GM21576 (cell line): Measurements from ENCODE around the gene EIPR1.
"Not testable (repeated sequence)": the region's sequence is repeated elsewhere in the genome, so short reads cannot be mapped to it uniquely, and the experiment has no call there.

Experiments
- ATAC-seq: cut with Tn5 transposase; IDR thresholded peaks from one replicate; pipeline ENCODE4 v1.9.1; 2021; ENCODE audit warnings: mild to moderate bottlenecking, moderate library complexity; ENCODE audit not compliant: unreplicated experiment

Gene EIPR1

GRCh38 chr2:3291113-3291512, 86.5 kb downstream of the EIPR1 start:
- ATAC-seq = no peak

- ATAC-seq = no peak
Measured at GRCh38 chr2:3290655-3291054, 87.0 kb downstream of the EIPR1 start.

- ATAC-seq = no peak
Measured at GRCh38 chr2:3289971-3290370, 87.6 kb downstream of the EIPR1 start.

GRCh38 chr2:3289526-3289925, 88.1 kb downstream of the EIPR1 start:
- no peak for ATAC-seq

- no peak for ATAC-seq
Measured at GRCh38 chr2:3289171-3289515, 88.5 kb downstream of the EIPR1 start.

GRCh38 chr2:3288470-3289170, 89.0 kb downstream of the EIPR1 start:
- no peak for ATAC-seq

- ATAC-seq = no peak
Measured at GRCh38 chr2:3287896-3288295, 89.7 kb downstream of the EIPR1 start.

- ATAC-seq = not testable (repeated sequence)
Measured at GRCh38 chr2:3286646-3287036, 91.0 kb downstream of the EIPR1 start.

- ATAC-seq = no peak
Measured at GRCh38 chr2:3285901-3286645, 91.5 kb downstream of the EIPR1 start.

GRCh38 chr2:3284657-3285630, 92.7 kb downstream of the EIPR1 start:
- ATAC-seq = no peak

GRCh38 chr2:3283876-3284656, 93.6 kb downstream of the EIPR1 start:
- not testable (repeated sequence) for ATAC-seq

GRCh38 chr2:3283206-3283605, 94.4 kb downstream of the EIPR1 start:
- ATAC-seq = no peak

GRCh38 chr2:3282056-3282998, 95.3 kb downstream of the EIPR1 start:
- ATAC-seq = no peak

GRCh38 chr2:3280683-3281520, 96.7 kb downstream of the EIPR1 start:
- no peak for ATAC-seq

GRCh38 chr2:3280197-3280596, 97.4 kb downstream of the EIPR1 start:
- no peak for ATAC-seq

- no peak for ATAC-seq
Measured at GRCh38 chr2:3279236-3279960, 98.2 kb downstream of the EIPR1 start.

- no peak for ATAC-seq
Measured at GRCh38 chr2:3278521-3279218, 98.9 kb downstream of the EIPR1 start.
